Adipocyte (in vitro differentiated cells): Measurements from ENCODE around the gene ADAMTSL3.

Experiments
- DNase-seq: peaks from one replicate; pipeline ENCODE4 v3.0.0-alpha.2; 2015; ENCODE audit warnings: low read depth
- H3K27me3 ChIP-seq: replicated peaks from 2 replicates; pipeline ENCODE4 v1.7.0; 2013; ENCODE audit warnings: mild to moderate bottlenecking, low read length, moderate library complexity; ENCODE audit not compliant: control insufficient read depth, insufficient read depth
- H3K36me3 ChIP-seq: 2 replicates; pipeline ENCODE4 v1.7.0; 2013; ENCODE audit warnings: low read length, mild to moderate bottlenecking, moderate library complexity; ENCODE audit not compliant: control insufficient read depth, insufficient read depth, severe bottlenecking
- H3K4me1 ChIP-seq: 2 replicates; pipeline ENCODE4 v1.7.0; 2013; ENCODE audit warnings: mild to moderate bottlenecking, low read length, moderate library complexity; ENCODE audit not compliant: control insufficient read depth, insufficient read depth
- H3K4me3 ChIP-seq: 2 replicates; pipeline ENCODE4 v1.7.0; 2013; ENCODE audit warnings: mild to moderate bottlenecking, low read length, moderate library complexity
- H3K9ac ChIP-seq: 2 replicates; pipeline ENCODE4 v1.7.0; 2013; ENCODE audit warnings: mild to moderate bottlenecking, low read length, moderate library complexity
- H3K9me3 ChIP-seq: 2 replicates; pipeline ENCODE4 v1.7.0; 2013; ENCODE audit warnings: mild to moderate bottlenecking, low read length, moderate library complexity; ENCODE audit not compliant: control insufficient read depth

Gene ADAMTSL3

GRCh38 chr15:83709241-83709640, 55.3 kb downstream of the ADAMTSL3 start:
- no peak overlapping the region for H3K9ac ChIP-seq
- H3K4me3 ChIP-seq = no peak overlapping the region
- no peaks in the 10 kb centered on the region for H3K36me3 ChIP-seq
- no peak for DNase-seq
- no peaks in the 10 kb centered on the region for H3K9me3 ChIP-seq
- peaks cover 34% of the 10 kb centered on the region for H3K4me1 ChIP-seq
- H3K27me3 ChIP-seq = no peaks in the 10 kb centered on the region

GRCh38 chr15:83709811-83710210, 55.9 kb downstream of the ADAMTSL3 start:
- H3K4me1 ChIP-seq = peaks cover 34% of the 10 kb centered on the region
- no peak for DNase-seq
- H3K9me3 ChIP-seq = no peaks in the 10 kb centered on the region
- H3K4me3 ChIP-seq = no peak overlapping the region
- no peaks in the 10 kb centered on the region for H3K36me3 ChIP-seq
- H3K27me3 ChIP-seq = no peaks in the 10 kb centered on the region
- H3K9ac ChIP-seq = no peak overlapping the region

- H3K4me1 ChIP-seq = peaks cover 34% of the 10 kb centered on the region
- H3K27me3 ChIP-seq = no peaks in the 10 kb centered on the region
- no peaks in the 10 kb centered on the region for H3K36me3 ChIP-seq
- no peaks in the 10 kb centered on the region for H3K9me3 ChIP-seq
- no peak overlapping the region for H3K9ac ChIP-seq
- H3K4me3 ChIP-seq = no peak overlapping the region
- no peak for DNase-seq
These were observed 56.5 kb downstream of the ADAMTSL3 start for GRCh38 chr15:83710452-83710851.

- H3K9ac ChIP-seq = no peak overlapping the region
- no peak for DNase-seq
- no peaks in the 10 kb centered on the region for H3K9me3 ChIP-seq
- no peaks in the 10 kb centered on the region for H3K36me3 ChIP-seq
- H3K4me1 ChIP-seq = peaks cover 27% of the 10 kb centered on the region
- H3K4me3 ChIP-seq = peak overlapping the region; percentile 43
- H3K27me3 ChIP-seq = no peaks in the 10 kb centered on the region
These were observed 57.3 kb downstream of the ADAMTSL3 start for GRCh38 chr15:83711236-83711635.

GRCh38 chr15:83713242-83713641, 59.3 kb downstream of the ADAMTSL3 start:
- no peak for DNase-seq
- H3K27me3 ChIP-seq = no peaks in the 10 kb centered on the region
- no peaks in the 10 kb centered on the region for H3K36me3 ChIP-seq
- H3K4me3 ChIP-seq = no peak overlapping the region
- no peaks in the 10 kb centered on the region for H3K9me3 ChIP-seq
- no peak overlapping the region for H3K9ac ChIP-seq
- peaks cover 19% of the 10 kb centered on the region for H3K4me1 ChIP-seq

GRCh38 chr15:83714939-83715628, 61.2 kb downstream of the ADAMTSL3 start:
- H3K27me3 ChIP-seq = no peaks in the 10 kb centered on the region

GRCh38 chr15:83716605-83717004, 62.7 kb downstream of the ADAMTSL3 start:
- Histone ChIP-seq H3K9me3 (no peaks in the 10 kb centered on the region), H3K9ac (no peak overlapping the region)

More at GRCh38 chr15:83714939-83715628, 61.2 kb downstream of the ADAMTSL3 start:
- Histone ChIP-seq H3K4me1 (peaks cover 19% of the 10 kb centered on the region), H3K9me3 (no peaks in the 10 kb centered on the region), H3K4me3 (no peak overlapping the region), H3K9ac (no peak overlapping the region), H3K36me3 (no peaks in the 10 kb centered on the region)
- no peak for DNase-seq

GRCh38 chr15:83717010-83717409, 63.1 kb downstream of the ADAMTSL3 start:
- Histone ChIP-seq H3K4me3 (no peak overlapping the region), H3K27me3 (no peaks in the 10 kb centered on the region), H3K4me1 (peaks cover 6% of the 10 kb centered on the region), H3K9ac (no peak overlapping the region), H3K9me3 (no peaks in the 10 kb centered on the region), H3K36me3 (no peaks in the 10 kb centered on the region)
- DNase-seq = no peak

More at GRCh38 chr15:83716605-83717004, 62.7 kb downstream of the ADAMTSL3 start:
- Histone ChIP-seq H3K36me3 (no peaks in the 10 kb centered on the region), H3K4me3 (no peak overlapping the region), H3K27me3 (no peaks in the 10 kb centered on the region), H3K4me1 (peaks cover 7% of the 10 kb centered on the region)
- DNase-seq = no peak

GRCh38 chr15:83720468-83720867, 66.5 kb downstream of the ADAMTSL3 start:
- no peaks in the 10 kb centered on the region for H3K9me3 ChIP-seq
- H3K4me3 ChIP-seq = no peak overlapping the region
- no peak overlapping the region for H3K9ac ChIP-seq
- H3K4me1 ChIP-seq = peaks cover 16% of the 10 kb centered on the region
- DNase-seq = no peak
- no peaks in the 10 kb centered on the region for H3K27me3 ChIP-seq
- H3K36me3 ChIP-seq = no peaks in the 10 kb centered on the region

GRCh38 chr15:83721031-83721430, 67.1 kb downstream of the ADAMTSL3 start:
- DNase-seq = no peak
- Histone ChIP-seq H3K27me3 (no peaks in the 10 kb centered on the region), H3K36me3 (no peaks in the 10 kb centered on the region), H3K9ac (no peak overlapping the region), H3K4me3 (no peak overlapping the region), H3K4me1 (peaks cover 16% of the 10 kb centered on the region), H3K9me3 (no peaks in the 10 kb centered on the region)

- H3K4me3 ChIP-seq = no peak overlapping the region
- no peaks in the 10 kb centered on the region for H3K27me3 ChIP-seq
- no peak overlapping the region for H3K9ac ChIP-seq
- peaks cover 16% of the 10 kb centered on the region for H3K4me1 ChIP-seq
- peaks cover 9% of the 10 kb centered on the region for H3K9me3 ChIP-seq
- no peak for DNase-seq
- no peaks in the 10 kb centered on the region for H3K36me3 ChIP-seq
These were observed 68.1 kb downstream of the ADAMTSL3 start for GRCh38 chr15:83721981-83722380.

- Histone ChIP-seq H3K9ac (no peak overlapping the region), H3K4me3 (no peak overlapping the region), H3K36me3 (no peaks in the 10 kb centered on the region), H3K4me1 (peaks cover 16% of the 10 kb centered on the region), H3K27me3 (no peaks in the 10 kb centered on the region), H3K9me3 (peaks cover 11% of the 10 kb centered on the region)
- no peak for DNase-seq
These were observed 69.3 kb downstream of the ADAMTSL3 start for GRCh38 chr15:83723216-83723615.
